Activated CD8-positive, alpha-beta memory T cell treated with anti-CD3 and anti-CD28 coated beads for 1 hour (primary cell): ENCODE measurements around the gene ZNF343.

ENCODE experiments used
- DNase-seq, 2 donors: peaks; one replicate each; pipeline ENCODE4 v3.0.0-alpha.2; 2020; ENCODE audit warnings: low read depth in 1 of 2; ENCODE audit errors: extremely low read depth in 1 of 2

The ZNF343 gene

DNA sequence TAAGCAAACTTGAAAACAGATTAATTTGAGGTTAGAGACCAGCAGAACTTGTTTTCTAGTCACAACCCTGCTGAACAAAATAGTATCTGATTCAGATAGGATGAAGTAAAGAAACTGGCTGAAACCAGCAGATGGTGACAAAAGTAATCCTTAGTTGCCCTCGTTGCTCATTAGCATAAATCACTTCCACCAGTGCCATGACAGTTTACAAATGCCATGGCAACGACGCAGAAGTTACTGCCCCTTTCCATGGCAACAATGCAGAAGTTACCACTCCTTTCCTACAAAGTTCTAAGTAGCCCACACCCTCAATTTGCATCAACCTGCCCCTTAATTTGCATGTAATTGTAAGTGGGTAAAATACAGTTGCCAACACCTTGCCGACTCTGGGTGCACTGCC is 61.9 kb downstream of the ZNF343 start:
- no peak for DNase-seq
